PC-3 (cell line): ENCODE data around the gene FSIP1. TPM values are rescaled to one million over a fixed set of nuclear protein-coding genes. Genes with fewer than 3 reads are reported as not detected.
A peak's percentile ranks its signal among the peaks of the same experiment; 100 is the strongest.

Experiments
- ATAC-seq: fragments of 200-7000 bp; cut with Tn5 transposase; 2 replicates; pipeline ENCODE4 v1.9.1; 2020; ENCODE audit warnings: mild to moderate bottlenecking, moderate library complexity
- BruUV-seq: library from RNA; stranded (reverse); fragments of 400-500 nt; replicated peaks from 2 replicates; lab custom pipeline; 2021; lab: Mats Ljungman, UMichigan
- CTCF ChIA-PET: fragments of 300-600 bp; sonication (Branson Sonifier 250); formaldehyde crosslinking; loops from one replicate; lab custom pipeline; 2022; ENCODE audit warnings: antibody characterized with exemption; lab: Charles Lee
- POLR2A ChIA-PET: fragments of 300-600 bp; sonication (Branson Sonifier 250); formaldehyde crosslinking; loops from one replicate; lab custom pipeline; 2022; ENCODE audit warnings: antibody characterized with exemption; ENCODE audit not compliant: unreplicated experiment; lab: Charles Lee
- DNase-seq: peaks from one replicate; pipeline ENCODE4 v3.0.0-alpha.2; 2015
- H2AFZ ChIP-seq: fragments of 300-600 bp; sonication (generic); 2 replicates; pipeline ENCODE4 v1.6.0; 2016; ENCODE audit warnings: antibody characterized with exemption, low read length
- H3F3A ChIP-seq: fragments of 300-600 bp; sonication (generic); one replicate; pipeline ENCODE4 v1.6.0; 2017; ENCODE audit warnings: antibody characterized with exemption, low read length, control low read depth, mild to moderate bottlenecking; ENCODE audit not compliant: unreplicated experiment
- H3K27ac ChIP-seq: fragments of 300-600 bp; sonication (generic); 2 replicates; pipeline ENCODE4 v1.5.1; 2016; ENCODE audit warnings: mild to moderate bottlenecking, low read length
- H3K27me3 ChIP-seq: fragments of 300-600 bp; sonication (generic); 2 replicates; pipeline ENCODE4 v1.6.1; 2016; ENCODE audit warnings: low read length, mixed read lengths
- H3K36me3 ChIP-seq: fragments of 300-600 bp; sonication (generic); 2 replicates; pipeline ENCODE4 v1.6.1; 2016; ENCODE audit warnings: low read depth, mixed run types, low read length, mixed read lengths
- H3K4me1 ChIP-seq: fragments of 300-600 bp; sonication (generic); 2 replicates; pipeline ENCODE4 v1.5.1; 2016; ENCODE audit warnings: low read length; ENCODE audit not compliant: insufficient read depth
- H3K4me2 ChIP-seq: fragments of 300-600 bp; sonication (generic); 2 replicates; pipeline ENCODE4 v1.6.0; 2016; ENCODE audit warnings: low read length
- H3K4me3 ChIP-seq: fragments of 300-600 bp; sonication (generic); 2 replicates; pipeline ENCODE4 v1.5.1; 2016; ENCODE audit warnings: mild to moderate bottlenecking, low read length, mixed read lengths
- H3K79me2 ChIP-seq: fragments of 300-600 bp; sonication (generic); 2 replicates; pipeline ENCODE4 v1.6.1; 2017; ENCODE audit warnings: low read length, mixed read lengths
- H3K9ac ChIP-seq: fragments of 300-600 bp; sonication (generic); 2 replicates; pipeline ENCODE4 v1.6.0; 2016; ENCODE audit warnings: mild to moderate bottlenecking, low read length
- H3K9me2 ChIP-seq: fragments of 300-600 bp; sonication (generic); replicated peaks from 2 replicates; pipeline ENCODE4 v1.6.1; 2016; ENCODE audit warnings: mixed run types, low read length, mixed read lengths
- H3K9me3 ChIP-seq: fragments of 300-600 bp; sonication (generic); 2 replicates; pipeline ENCODE4 v1.6.1; 2016; ENCODE audit warnings: low read length, mixed read lengths
- H4K20me1 ChIP-seq: fragments of 300-600 bp; sonication (generic); 2 replicates; pipeline ENCODE4 v1.6.1; 2016; ENCODE audit warnings: low read length, mixed read lengths
- CTCF ChIP-seq: fragments of 300-600 bp; sonication (generic); conservative IDR thresholded peaks from 2 replicates; pipeline ENCODE4 v1.5.1; 2017; ENCODE audit warnings: antibody characterized with exemption, low read depth, mild to moderate bottlenecking, low read length
- EZH2 ChIP-seq: fragments of 300-600 bp; sonication (generic); IDR thresholded peaks from one replicate; pipeline ENCODE4 v1.6.1; 2017; ENCODE audit warnings: antibody characterized with exemption, mild to moderate bottlenecking, low read length; ENCODE audit not compliant: unreplicated experiment
- EZH2phosphoT487 ChIP-seq: fragments of 300-600 bp; sonication (generic); IDR thresholded peaks from 2 replicates; pipeline ENCODE4 v1.6.1; 2018; ENCODE audit warnings: mild to moderate bottlenecking, antibody characterized with exemption, low read length, borderline replicate concordance
- intact Hi-C: fragments of 100-400 bp; cut with micrococcal nuclease; formaldehyde crosslinking; loops from 2 replicates; pipeline ENCODE4 v1.9.0; 2023
- total RNA-seq: library from RNA; depleted of rRNA; stranded (reverse); fragments of >200 nt; gene quantifications from 2 replicates; pipeline ENCODE4 v1.2.3, GENCODE V29; 2014

FSIP1 gene
- total RNA-seq, 1 experiment from 2014 or later = 0.07 TPM

- Histone ChIP-seq H3K4me3 (no peak overlapping the region), H3F3A (peaks cover 9% of the 10 kb centered on the region), H3K36me3 (peaks cover 5% of the 10 kb centered on the region; the same call in 1 of the 2 replicates), H3K9me2 (no peaks in the 10 kb centered on the region), H3K79me2 (no peaks in the 10 kb centered on the region), H3K27ac (no peak overlapping the region), H3K9me3 (peaks cover 5% of the 10 kb centered on the region; the same call in 1 of the 2 replicates), H4K20me1 (no peaks in the 10 kb centered on the region), H3K4me1 (peaks cover 28% of the 10 kb centered on the region), H3K27me3 (no peaks in the 10 kb centered on the region), H3K9ac (no peak overlapping the region), H2AFZ (no peak overlapping the region), H3K4me2 (no peak overlapping the region)
- ATAC-seq = no peak
- ChIA-PET CTCF (no interaction called here), POLR2A (no interaction called here)
- DNase-seq = no peak
- BruUV-seq = no TSS peak
- intact Hi-C loops = no loop called here
- TF ChIP-seq EZH2phosphoT487 = no peak
- TF ChIP-seq CTCF = no peak
- no peak for TF ChIP-seq EZH2
Measured at GRCh38 chr15:39613861-39614260, 168.8 kb downstream of the FSIP1 start.

- ATAC-seq = no peak; the same call in 1 of the 2 replicates
- BruUV-seq = no TSS peak
- H3K36me3 ChIP-seq = peaks cover 5% of the 10 kb centered on the region; the same call in 1 of the 2 replicates
- intact Hi-C loops = no loop called here
- ChIA-PET POLR2A (no interaction called here), CTCF (no interaction called here)
- DNase-seq = peak; percentile 56
- TF ChIP-seq CTCF (no peak), EZH2 (no peak), EZH2phosphoT487 (no peak)
- H3K9me2 ChIP-seq = no peaks in the 10 kb centered on the region
- peaks cover 23% of the 10 kb centered on the region for H3K4me1 ChIP-seq
- peaks cover 5% of the 10 kb centered on the region; the same call in 1 of the 2 replicates for H3K9me3 ChIP-seq
- no peaks in the 10 kb centered on the region for H3K27me3 ChIP-seq
- no peak overlapping the region for H3K4me2 ChIP-seq
- H2AFZ ChIP-seq = no peak overlapping the region
- H3F3A ChIP-seq = peaks cover 9% of the 10 kb centered on the region
- H3K27ac ChIP-seq = no peak overlapping the region
- no peak overlapping the region for H3K4me3 ChIP-seq
- H3K9ac ChIP-seq = no peak overlapping the region
- no peaks in the 10 kb centered on the region for H4K20me1 ChIP-seq
- no peaks in the 10 kb centered on the region for H3K79me2 ChIP-seq
Measured at GRCh38 chr15:39613271-39613670, 169.4 kb downstream of the FSIP1 start.

GRCh38 chr15:39610665-39611064 lies 172.0 kb downstream of the FSIP1 start:
- H3F3A ChIP-seq = no peaks in the 10 kb centered on the region
- no TSS peak for BruUV-seq
- ATAC-seq = no peak
- CTCF ChIA-PET = no interaction called here
- H3K9ac ChIP-seq = no peak overlapping the region
- H3K27me3 ChIP-seq = no peaks in the 10 kb centered on the region
- no peak overlapping the region for H3K4me2 ChIP-seq
- no peak for DNase-seq
- H2AFZ ChIP-seq = no peak overlapping the region
- no peak overlapping the region for H3K27ac ChIP-seq
- no peaks in the 10 kb centered on the region for H4K20me1 ChIP-seq
- no peaks in the 10 kb centered on the region for H3K4me1 ChIP-seq
- POLR2A ChIA-PET = no interaction called here
- H3K79me2 ChIP-seq = no peaks in the 10 kb centered on the region
- peaks cover 5% of the 10 kb centered on the region; the same call in 1 of the 2 replicates for H3K36me3 ChIP-seq
- H3K9me3 ChIP-seq = peaks cover 5% of the 10 kb centered on the region; the same call in 1 of the 2 replicates
- H3K4me3 ChIP-seq = no peak overlapping the region
- H3K9me2 ChIP-seq = no peaks in the 10 kb centered on the region
- no peak for TF ChIP-seq EZH2
- no peak for TF ChIP-seq EZH2phosphoT487
- no peak for TF ChIP-seq CTCF
- intact Hi-C loops = no loop called here
